Activated CD8-positive, alpha-beta T cell treated with anti-CD3 and anti-CD28 coated beads for 36 hours (primary cell): Measurements from ENCODE around the gene PCCA. TPM values are rescaled to one million over a fixed set of nuclear protein-coding genes. Genes with fewer than 3 reads are reported as not detected.

Experiments
- ATAC-seq: fragments of 200-7000 bp; cut with Tn5 transposase; one replicate; pipeline ENCODE4 v1.10.0; 2021; ENCODE audit warnings: mild to moderate bottlenecking, moderate library complexity
- CTCF ChIA-PET: fragments of 350-600 bp; sonication (Branson Sonifier 250); formaldehyde crosslinking; loops from one replicate; lab custom pipeline; 2021; ENCODE audit warnings: antibody characterized with exemption; lab: Charles Lee
- POLR2A ChIA-PET: fragments of 350-600 bp; sonication (Branson Sonifier 250); formaldehyde crosslinking; loops from one replicate; lab custom pipeline; 2021; ENCODE audit warnings: antibody characterized with exemption; lab: Charles Lee
- DNase-seq: peaks from one replicate; pipeline ENCODE4 v3.0.0-alpha.2; 2020
- H3K27ac Mint-ChIP-seq: one replicate; pipeline ENCODE4 v1.8.0; 2021; ENCODE audit warnings: mild to moderate bottlenecking, mixed read lengths
- H3K27me3 Mint-ChIP-seq: one replicate; pipeline ENCODE4 v1.8.0; 2021; ENCODE audit warnings: mixed read lengths
- H3K36me3 Mint-ChIP-seq: one replicate; pipeline ENCODE4 v1.8.0; 2021; ENCODE audit warnings: low read depth, mixed read lengths
- H3K4me1 Mint-ChIP-seq: one replicate; pipeline ENCODE4 v1.8.0; 2021; ENCODE audit warnings: low read depth, mixed read lengths
- H3K4me3 Mint-ChIP-seq: one replicate; pipeline ENCODE4 v1.8.0; 2021; ENCODE audit warnings: mild to moderate bottlenecking, moderate library complexity, mixed read lengths
- H3K9me3 Mint-ChIP-seq: one replicate; pipeline ENCODE4 v1.8.0; 2021; ENCODE audit warnings: mixed read lengths
- intact Hi-C: fragments of 100-400 bp; cut with micrococcal nuclease; formaldehyde crosslinking; loops from one replicate; pipeline ENCODE4 v1.10.0; 2022
- total RNA-seq, 2 experiments: library from RNA; stranded (reverse); gene quantifications; one replicate each; pipeline ENCODE4 v1.2.3, GENCODE V29; 2021
- TF ChIP-seq, protein P1 (sequence below): fragments of 200-600 bp; IDR thresholded peaks from one replicate; pipeline ENCODE4 v1.8.0; 2022; ENCODE audit warnings: antibody characterized with exemption, mild to moderate bottlenecking

Gene PCCA
- total RNA-seq, 2 experiments from 2014 or later, result 8.4 to 9.2 TPM

DNA sequence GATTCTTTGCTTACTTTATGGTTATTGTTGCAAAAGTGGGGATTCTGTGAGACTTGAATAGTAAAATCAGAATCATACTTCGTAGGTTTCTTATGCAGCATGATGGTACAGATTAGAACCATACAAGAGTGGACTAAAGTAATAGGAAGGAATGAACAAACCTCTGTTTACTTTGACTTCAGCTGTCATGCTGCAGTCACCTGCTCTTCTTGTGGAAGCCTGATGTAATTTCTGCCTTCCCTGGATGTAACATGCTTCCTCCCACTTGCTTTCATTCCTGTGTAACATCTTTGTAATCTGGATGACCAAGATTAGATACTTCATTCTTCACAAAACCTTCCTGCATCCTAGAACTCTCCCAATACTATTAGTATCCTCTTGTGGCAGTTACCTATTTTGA is 235.0 kb downstream of the PCCA start:
- intact Hi-C loops, result no loop called here
- POLR2A ChIA-PET, result no interaction called here
- DNase-seq (no peak), ATAC-seq (no peak)
- no peak overlapping the region for H3K27ac Mint-ChIP-seq
- H3K4me3 Mint-ChIP-seq, result no peak overlapping the region
- H3K27me3 Mint-ChIP-seq, result no peaks in the 10 kb centered on the region
- CTCF ChIA-PET, result no interaction called here
- H3K4me1 Mint-ChIP-seq, result no peaks in the 10 kb centered on the region
- peaks cover 3% of the 10 kb centered on the region for H3K9me3 Mint-ChIP-seq
- TF ChIP-seq, protein P1, sequence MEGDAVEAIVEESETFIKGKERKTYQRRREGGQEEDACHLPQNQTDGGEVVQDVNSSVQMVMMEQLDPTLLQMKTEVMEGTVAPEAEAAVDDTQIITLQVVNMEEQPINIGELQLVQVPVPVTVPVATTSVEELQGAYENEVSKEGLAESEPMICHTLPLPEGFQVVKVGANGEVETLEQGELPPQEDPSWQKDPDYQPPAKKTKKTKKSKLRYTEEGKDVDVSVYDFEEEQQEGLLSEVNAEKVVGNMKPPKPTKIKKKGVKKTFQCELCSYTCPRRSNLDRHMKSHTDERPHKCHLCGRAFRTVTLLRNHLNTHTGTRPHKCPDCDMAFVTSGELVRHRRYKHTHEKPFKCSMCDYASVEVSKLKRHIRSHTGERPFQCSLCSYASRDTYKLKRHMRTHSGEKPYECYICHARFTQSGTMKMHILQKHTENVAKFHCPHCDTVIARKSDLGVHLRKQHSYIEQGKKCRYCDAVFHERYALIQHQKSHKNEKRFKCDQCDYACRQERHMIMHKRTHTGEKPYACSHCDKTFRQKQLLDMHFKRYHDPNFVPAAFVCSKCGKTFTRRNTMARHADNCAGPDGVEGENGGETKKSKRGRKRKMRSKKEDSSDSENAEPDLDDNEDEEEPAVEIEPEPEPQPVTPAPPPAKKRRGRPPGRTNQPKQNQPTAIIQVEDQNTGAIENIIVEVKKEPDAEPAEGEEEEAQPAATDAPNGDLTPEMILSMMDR, result no peak
- peaks cover 23% of the 10 kb centered on the region for H3K36me3 Mint-ChIP-seq

GRCh38 chr13:100330662-100331061 is 241.8 kb downstream of the PCCA start:
- POLR2A ChIA-PET, result no interaction called here
- CTCF ChIA-PET, result no interaction called here
- Mint-ChIP-seq H3K36me3 (peaks cover 30% of the 10 kb centered on the region), H3K9me3 (peaks cover 10% of the 10 kb centered on the region), H3K4me1 (no peaks in the 10 kb centered on the region), H3K4me3 (no peak overlapping the region), H3K27ac (no peak overlapping the region), H3K27me3 (no peaks in the 10 kb centered on the region)
- ATAC-seq, result no peak
- no peak for DNase-seq
- TF ChIP-seq, protein P1, result no peak
- intact Hi-C loops, result no loop called here

DNA sequence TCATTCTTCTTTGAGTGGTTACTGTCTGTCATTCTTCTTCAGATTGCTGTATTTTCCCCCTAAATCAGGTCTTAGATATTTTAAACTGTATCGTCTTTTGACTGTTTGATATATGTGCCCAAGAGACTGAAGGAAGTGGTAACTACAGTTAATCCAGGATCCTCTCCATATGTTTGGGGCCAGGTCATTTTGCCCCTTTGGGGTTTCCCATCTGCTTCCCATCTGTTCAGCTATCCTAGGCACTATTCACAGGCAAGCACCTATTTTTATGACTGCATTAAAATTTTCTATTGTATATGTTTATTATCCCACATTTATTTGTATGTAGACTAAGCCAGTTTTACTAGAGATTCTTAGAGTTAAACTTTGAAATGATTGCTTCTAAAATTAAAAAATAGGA is 244.2 kb downstream of the PCCA start:
- no peaks in the 10 kb centered on the region for H3K27me3 Mint-ChIP-seq
- TF ChIP-seq, protein P1, result no peak
- H3K4me3 Mint-ChIP-seq, result no peak overlapping the region
- ChIA-PET POLR2A (no interaction called here), CTCF (no interaction called here)
- no peaks in the 10 kb centered on the region for H3K4me1 Mint-ChIP-seq
- ATAC-seq (no peak), DNase-seq (no peak)
- peaks cover 25% of the 10 kb centered on the region for H3K36me3 Mint-ChIP-seq
- peaks cover 10% of the 10 kb centered on the region for H3K9me3 Mint-ChIP-seq
- no peak overlapping the region for H3K27ac Mint-ChIP-seq
- intact Hi-C loops, result no loop called here

- intact Hi-C loops, result no loop called here
- DNase-seq (no peak), ATAC-seq (no peak)
- Mint-ChIP-seq H3K27ac (no peak overlapping the region), H3K36me3 (peaks cover 23% of the 10 kb centered on the region), H3K27me3 (no peaks in the 10 kb centered on the region), H3K9me3 (peaks cover 10% of the 10 kb centered on the region), H3K4me1 (no peaks in the 10 kb centered on the region), H3K4me3 (no peak overlapping the region)
- POLR2A ChIA-PET, result no interaction called here
- TF ChIP-seq, protein P1, result no peak
- CTCF ChIA-PET, result no interaction called here
Observed at GRCh38 chr13:100334214-100334613, 245.3 kb downstream of the PCCA start.

DNA sequence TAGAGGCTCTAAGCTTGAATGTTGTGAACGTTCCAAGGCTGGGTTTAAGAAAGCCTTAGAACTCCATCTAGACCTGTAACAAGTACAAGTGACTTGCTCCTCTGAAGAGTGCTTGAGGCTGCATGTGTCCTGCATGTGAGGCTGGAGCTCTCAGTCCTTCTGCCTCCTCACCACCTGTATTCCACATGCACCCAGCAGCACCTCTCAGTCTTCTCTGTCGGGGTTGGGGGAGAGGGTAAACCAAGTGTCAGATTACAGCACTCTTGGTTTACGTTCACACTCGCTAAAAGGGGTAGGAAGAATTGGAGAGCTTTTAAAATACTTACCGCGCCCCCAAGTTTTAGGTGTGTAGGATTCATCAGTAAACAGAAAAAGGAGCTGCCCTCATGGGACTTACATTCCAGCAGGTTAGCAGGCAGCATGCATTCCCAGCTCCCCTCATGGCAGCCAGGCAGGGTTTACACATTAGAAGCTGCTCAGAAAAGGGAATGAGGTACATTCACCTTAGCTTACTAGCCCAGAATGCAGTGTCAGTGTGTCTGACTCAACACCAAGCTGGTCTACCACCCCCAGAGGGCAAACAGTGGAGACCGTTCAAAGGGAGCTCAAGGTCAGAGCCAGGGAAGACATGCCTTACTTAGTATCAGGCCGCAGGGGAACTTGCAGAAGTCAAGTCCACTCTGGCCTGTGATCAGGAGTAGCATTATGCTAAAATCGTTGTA is 248.1 kb downstream of the PCCA start:
- POLR2A ChIA-PET, result interaction anchor here (0.6 kb wide), 1 partner anchor 74 kb away, joined by 3 read pairs; no protein-coding TSS in a partner anchor

More for the DNA sequence above, 248.1 kb downstream of the PCCA start:
- DNase-seq (no peak), ATAC-seq (no peak)
- CTCF ChIA-PET, result interaction anchor here (1.3 to 2.5 kb wide), 2 partner anchors 178 to 681 kb away, joined by 3 to 7 read pairs; no protein-coding TSS in a partner anchor
- no peak overlapping the region for H3K4me3 Mint-ChIP-seq
- no peak overlapping the region for H3K27ac Mint-ChIP-seq
- H3K4me1 Mint-ChIP-seq, result peaks cover 14% of the 10 kb centered on the region
- peaks cover 21% of the 10 kb centered on the region for H3K36me3 Mint-ChIP-seq
- intact Hi-C loops, result no loop called here
- TF ChIP-seq, protein P1, result no peak
- peaks cover 10% of the 10 kb centered on the region for H3K9me3 Mint-ChIP-seq
- no peaks in the 10 kb centered on the region for H3K27me3 Mint-ChIP-seq
